Activated naive CD8-positive, alpha-beta T cell treated with anti-CD3 and anti-CD28 coated beads, Interleukin-2, amount 50 U/mL, for 24 hours (primary cell): ENCODE data around the gene BOC.
A peak's percentile ranks its signal among the peaks of the same experiment; 100 is the strongest.

Experiments
- ATAC-seq: fragments of 150-1000 bp; cut with Tn5 transposase; one replicate; pipeline ENCODE4 v1.10.0; 2021
- DNase-seq: peaks from one replicate; pipeline ENCODE4 v3.0.0; 2021
- H3K27ac Mint-ChIP-seq: one replicate; pipeline ENCODE4 v1.8.0; 2021; ENCODE audit warnings: mild to moderate bottlenecking, mixed read lengths
- H3K27me3 Mint-ChIP-seq: one replicate; pipeline ENCODE4 v1.8.0; 2021; ENCODE audit warnings: mixed read lengths
- H3K36me3 Mint-ChIP-seq: one replicate; pipeline ENCODE4 v1.8.0; 2021; ENCODE audit warnings: low read depth, mixed read lengths
- H3K4me1 Mint-ChIP-seq: one replicate; pipeline ENCODE4 v1.8.0; 2021; ENCODE audit warnings: mixed read lengths
- H3K4me3 Mint-ChIP-seq: one replicate; pipeline ENCODE4 v1.8.0; 2021; ENCODE audit warnings: mild to moderate bottlenecking, moderate library complexity, mixed read lengths
- H3K9me3 Mint-ChIP-seq: one replicate; pipeline ENCODE4 v1.8.0; 2021; ENCODE audit warnings: mixed read lengths

The BOC gene

GRCh38 chr3:113272385-113272779 lies 61.0 kb downstream of the BOC start:
- Mint-ChIP-seq H3K36me3 (no peaks in the 10 kb centered on the region), H3K9me3 (no peaks in the 10 kb centered on the region), H3K27me3 (peaks cover 6% of the 10 kb centered on the region), H3K4me3 (no peak overlapping the region), H3K4me1 (peaks cover 10% of the 10 kb centered on the region), H3K27ac (no peak overlapping the region)
- ATAC-seq (no peak), DNase-seq (no peak)

- no peak overlapping the region for H3K27ac Mint-ChIP-seq
- peaks cover 10% of the 10 kb centered on the region for H3K4me1 Mint-ChIP-seq
- peaks cover 6% of the 10 kb centered on the region for H3K27me3 Mint-ChIP-seq
Observed at GRCh38 chr3:113273011-113273410, 61.7 kb downstream of the BOC start.

GRCh38 chr3:113273604-113274378 lies 62.4 kb downstream of the BOC start:
- ATAC-seq, result no peak
- no peak for DNase-seq
- no peaks in the 10 kb centered on the region for H3K36me3 Mint-ChIP-seq
- H3K4me3 Mint-ChIP-seq, result no peak overlapping the region
- no peaks in the 10 kb centered on the region for H3K9me3 Mint-ChIP-seq
- H3K4me1 Mint-ChIP-seq, result peaks cover 10% of the 10 kb centered on the region
- H3K27ac Mint-ChIP-seq, result no peak overlapping the region
- H3K27me3 Mint-ChIP-seq, result peaks cover 6% of the 10 kb centered on the region

More at GRCh38 chr3:113273011-113273410, 61.7 kb downstream of the BOC start:
- Mint-ChIP-seq H3K36me3 (no peaks in the 10 kb centered on the region), H3K9me3 (no peaks in the 10 kb centered on the region), H3K4me3 (no peak overlapping the region)
- DNase-seq, result no peak
- ATAC-seq, result no peak

GRCh38 chr3:113274425-113275257 lies 63.3 kb downstream of the BOC start:
- DNase-seq (no peak), ATAC-seq (no peak)
- Mint-ChIP-seq H3K36me3 (no peaks in the 10 kb centered on the region), H3K4me1 (peaks cover 10% of the 10 kb centered on the region), H3K27me3 (peaks cover 6% of the 10 kb centered on the region), H3K4me3 (no peak overlapping the region), H3K9me3 (no peaks in the 10 kb centered on the region), H3K27ac (no peak overlapping the region)

- Mint-ChIP-seq H3K27ac (no peak overlapping the region), H3K9me3 (no peaks in the 10 kb centered on the region), H3K27me3 (peaks cover 6% of the 10 kb centered on the region), H3K4me1 (peaks cover 10% of the 10 kb centered on the region), H3K4me3 (no peak overlapping the region), H3K36me3 (no peaks in the 10 kb centered on the region)
- no peak for ATAC-seq
- DNase-seq, result no peak
Observed at GRCh38 chr3:113275258-113275556, 63.9 kb downstream of the BOC start.

- DNase-seq (no peak), ATAC-seq (no peak)
- no peaks in the 10 kb centered on the region for H3K9me3 Mint-ChIP-seq
- no peak overlapping the region for H3K27ac Mint-ChIP-seq
- peaks cover 6% of the 10 kb centered on the region for H3K27me3 Mint-ChIP-seq
- no peak overlapping the region for H3K4me3 Mint-ChIP-seq
- H3K4me1 Mint-ChIP-seq, result peaks cover 10% of the 10 kb centered on the region
- no peaks in the 10 kb centered on the region for H3K36me3 Mint-ChIP-seq
Observed at GRCh38 chr3:113275583-113275928, 64.2 kb downstream of the BOC start.

- H3K4me1 Mint-ChIP-seq, result peaks cover 10% of the 10 kb centered on the region
- peaks cover 6% of the 10 kb centered on the region for H3K27me3 Mint-ChIP-seq
- ATAC-seq, result peak; percentile 38
- DNase-seq, result peak; percentile 5
- no peaks in the 10 kb centered on the region for H3K36me3 Mint-ChIP-seq
- no peak overlapping the region for H3K4me3 Mint-ChIP-seq
- H3K9me3 Mint-ChIP-seq, result no peaks in the 10 kb centered on the region
- H3K27ac Mint-ChIP-seq, result peak overlapping the region; percentile 35
Observed at GRCh38 chr3:113275929-113276750, 64.8 kb downstream of the BOC start.

GRCh38 chr3:113276751-113277080 lies 65.4 kb downstream of the BOC start:
- no peaks in the 10 kb centered on the region for H3K36me3 Mint-ChIP-seq
- ATAC-seq, result no peak
- H3K4me3 Mint-ChIP-seq, result no peak overlapping the region
- H3K9me3 Mint-ChIP-seq, result no peaks in the 10 kb centered on the region
- no peak overlapping the region for H3K27ac Mint-ChIP-seq
- DNase-seq, result no peak
- H3K4me1 Mint-ChIP-seq, result peaks cover 10% of the 10 kb centered on the region
- peaks cover 6% of the 10 kb centered on the region for H3K27me3 Mint-ChIP-seq

GRCh38 chr3:113277414-113277813 lies 66.1 kb downstream of the BOC start:
- Mint-ChIP-seq H3K27me3 (peaks cover 6% of the 10 kb centered on the region), H3K9me3 (no peaks in the 10 kb centered on the region), H3K36me3 (no peaks in the 10 kb centered on the region), H3K4me3 (no peak overlapping the region), H3K27ac (no peak overlapping the region), H3K4me1 (peaks cover 10% of the 10 kb centered on the region)
- no peak for ATAC-seq
- no peak for DNase-seq

- H3K27me3 Mint-ChIP-seq, result peaks cover 6% of the 10 kb centered on the region
- no peak overlapping the region for H3K4me3 Mint-ChIP-seq
- no peaks in the 10 kb centered on the region for H3K9me3 Mint-ChIP-seq
- H3K36me3 Mint-ChIP-seq, result no peaks in the 10 kb centered on the region
- DNase-seq, result no peak
- H3K4me1 Mint-ChIP-seq, result peaks cover 10% of the 10 kb centered on the region
- no peak overlapping the region for H3K27ac Mint-ChIP-seq
- ATAC-seq, result no peak
Observed at GRCh38 chr3:113277941-113278598, 66.7 kb downstream of the BOC start.

- Mint-ChIP-seq H3K9me3 (no peaks in the 10 kb centered on the region), H3K4me3 (no peak overlapping the region), H3K36me3 (no peaks in the 10 kb centered on the region), H3K27ac (no peak overlapping the region), H3K4me1 (peaks cover 10% of the 10 kb centered on the region), H3K27me3 (peaks cover 6% of the 10 kb centered on the region)
- ATAC-seq (no peak), DNase-seq (no peak)
Observed at GRCh38 chr3:113278599-113278955, 67.2 kb downstream of the BOC start.

- Mint-ChIP-seq H3K9me3 (no peaks in the 10 kb centered on the region), H3K4me3 (no peak overlapping the region), H3K4me1 (peaks cover 10% of the 10 kb centered on the region), H3K27me3 (peaks cover 4% of the 10 kb centered on the region), H3K27ac (no peak overlapping the region), H3K36me3 (no peaks in the 10 kb centered on the region)
- no peak for ATAC-seq
- no peak for DNase-seq
Observed at GRCh38 chr3:113279686-113280085, 68.3 kb downstream of the BOC start.

GRCh38 chr3:113283306-113283705 lies 71.9 kb downstream of the BOC start:
- DNase-seq (no peak), ATAC-seq (no peak)
- H3K4me1 Mint-ChIP-seq, result peaks cover 4% of the 10 kb centered on the region
- H3K36me3 Mint-ChIP-seq, result no peaks in the 10 kb centered on the region
- H3K9me3 Mint-ChIP-seq, result no peaks in the 10 kb centered on the region
- no peak overlapping the region for H3K27ac Mint-ChIP-seq
- no peak overlapping the region for H3K4me3 Mint-ChIP-seq
- no peaks in the 10 kb centered on the region for H3K27me3 Mint-ChIP-seq

GRCh38 chr3:113284453-113285050 lies 73.2 kb downstream of the BOC start:
- Mint-ChIP-seq H3K27ac (peak overlapping the region; percentile 10), H3K9me3 (no peaks in the 10 kb centered on the region)

More at GRCh38 chr3:113284453-113285050, 73.2 kb downstream of the BOC start:
- DNase-seq (no peak), ATAC-seq (no peak)
- no peak overlapping the region for H3K4me3 Mint-ChIP-seq
- H3K4me1 Mint-ChIP-seq, result peaks cover 4% of the 10 kb centered on the region
- no peaks in the 10 kb centered on the region for H3K36me3 Mint-ChIP-seq
- H3K27me3 Mint-ChIP-seq, result no peaks in the 10 kb centered on the region
